ENCODE data around the gene PRR30.
A peak's percentile ranks its signal among the peaks of the same experiment; 100 is the strongest.
"Not testable (repeated sequence)": the region's sequence is repeated elsewhere in the genome, so short reads cannot be mapped to it uniquely, and the experiment has no call there.

The PRR30 gene

DNA sequence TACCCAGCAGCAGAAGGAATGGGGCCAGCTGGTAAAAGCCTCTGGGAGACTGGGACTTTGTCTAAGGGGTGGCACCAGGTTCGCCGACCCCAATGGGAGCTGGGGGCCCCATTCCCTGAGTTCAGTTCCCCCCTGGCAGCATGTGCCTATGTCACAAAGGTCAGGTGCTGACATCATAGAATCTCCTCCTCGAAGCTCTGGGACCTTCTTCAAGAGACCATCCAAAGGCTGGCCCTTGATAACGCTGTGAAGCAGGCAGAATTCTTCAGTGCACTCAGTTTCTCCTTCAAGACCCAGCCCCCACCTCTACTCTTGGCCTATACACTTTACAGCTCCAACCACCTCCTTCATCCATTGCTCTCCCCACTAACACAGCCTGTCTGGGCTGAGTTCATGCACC lies at the start of gene PRR30:
PRR30 (minus strand) TSS at position 101 of the 400 bp plus-strand sequence. CDS start 1,081 bp downstream, outside the sequence.
- no peak for DNase-seq (ENCODE audit: low read depth)

GRCh38 chr2:27186613-27187345 lies 47.6 kb upstream of the PRR30 start:
- DNase-seq (ENCODE audit: low read depth): no peak

DNA sequence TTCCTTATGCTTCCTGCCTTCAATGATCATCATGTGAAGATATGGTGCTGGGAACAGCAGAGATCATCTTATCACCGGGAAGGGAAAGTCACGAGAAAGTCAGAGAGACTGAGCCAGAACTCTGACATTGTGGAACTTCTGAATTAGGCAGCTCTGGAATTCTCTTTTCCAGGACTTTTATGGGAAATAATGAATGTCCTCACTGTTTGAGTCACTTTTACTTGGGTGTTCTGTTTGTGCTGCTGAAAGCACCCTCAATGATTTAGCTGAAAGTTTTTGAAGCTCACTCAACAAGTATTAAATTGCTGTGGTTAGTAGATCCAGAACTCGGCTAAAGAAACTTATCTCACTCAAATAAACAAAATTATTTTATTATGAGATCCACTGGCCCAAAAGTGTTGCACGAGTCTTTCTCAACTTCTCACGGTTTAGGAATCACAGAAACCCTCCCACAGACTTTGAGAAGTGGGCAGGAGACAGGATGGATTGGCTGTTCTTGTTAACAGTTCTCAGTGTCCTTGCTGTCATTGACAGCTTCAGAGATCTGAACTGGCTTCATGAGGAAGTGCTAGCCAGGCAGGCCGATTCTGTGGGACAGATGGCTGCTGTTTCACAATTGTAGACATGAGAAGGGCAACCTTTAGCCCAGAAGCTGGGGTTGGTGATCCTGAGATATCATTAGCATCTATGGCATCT lies 46.3 kb upstream of the PRR30 start:
- peak; percentile 97 for DNase-seq (ENCODE audit: low read depth)

DNA sequence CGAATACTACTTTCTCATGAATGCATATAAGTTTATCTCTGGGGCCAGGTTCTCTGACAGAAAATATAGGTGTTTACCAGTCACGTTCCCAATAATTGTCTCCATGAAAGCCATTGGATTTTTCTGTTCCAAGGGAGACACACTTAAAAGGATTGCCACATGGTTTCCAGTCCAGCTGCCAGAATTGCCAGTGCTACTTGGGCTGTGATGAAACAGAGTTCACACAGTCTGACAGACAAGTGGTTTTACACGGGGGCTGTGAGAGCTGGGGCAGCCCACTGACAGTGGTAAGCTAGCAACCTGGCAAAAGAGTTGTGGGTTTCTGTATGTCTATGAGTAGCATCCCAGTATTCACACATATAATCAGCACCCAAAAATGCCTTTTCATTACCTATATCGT lies 44.9 kb upstream of the PRR30 start:
- DNase-seq (ENCODE audit: low read depth): peak; percentile 78

- peak; percentile 49 for DNase-seq (ENCODE audit: low read depth)
Observed at GRCh38 chr2:27182346-27182745, 43.1 kb upstream of the PRR30 start.

DNA sequence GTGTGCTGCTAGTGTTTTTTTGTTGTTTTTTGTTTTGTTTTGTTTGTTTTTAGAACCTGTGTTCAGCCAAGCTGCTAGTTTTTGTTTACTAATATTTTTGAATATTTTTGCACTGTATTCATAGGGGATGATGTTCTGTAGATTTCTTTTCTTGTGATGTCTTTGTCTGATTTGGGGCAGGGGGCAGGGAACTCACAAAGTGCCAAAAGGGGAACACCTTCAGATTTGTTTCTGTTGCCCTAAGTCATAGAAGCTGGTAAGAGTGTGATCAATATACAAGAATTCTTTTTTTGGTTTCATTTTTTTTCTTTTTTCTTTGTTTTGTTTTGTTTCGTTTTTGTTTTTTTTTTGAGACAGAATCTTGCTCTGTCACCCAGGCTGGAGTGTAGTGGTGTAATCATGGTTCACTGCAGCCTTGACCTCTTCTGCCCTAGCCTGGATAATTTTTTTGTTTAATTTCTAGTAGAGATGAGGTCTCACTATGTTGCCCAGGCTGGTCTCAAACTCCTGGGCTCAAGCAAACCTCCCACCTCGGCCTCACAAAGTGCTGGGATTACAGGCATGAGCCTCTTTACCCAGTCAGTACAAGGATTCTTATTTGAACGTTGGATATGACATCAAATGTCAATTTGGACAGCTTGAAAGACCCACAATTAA lies 40.3 kb upstream of the PRR30 start:
- DNase-seq (ENCODE audit: low read depth): no peak

- no peak for DNase-seq (ENCODE audit: low read depth)
Observed at GRCh38 chr2:27178469-27178868, 39.3 kb upstream of the PRR30 start.

DNA sequence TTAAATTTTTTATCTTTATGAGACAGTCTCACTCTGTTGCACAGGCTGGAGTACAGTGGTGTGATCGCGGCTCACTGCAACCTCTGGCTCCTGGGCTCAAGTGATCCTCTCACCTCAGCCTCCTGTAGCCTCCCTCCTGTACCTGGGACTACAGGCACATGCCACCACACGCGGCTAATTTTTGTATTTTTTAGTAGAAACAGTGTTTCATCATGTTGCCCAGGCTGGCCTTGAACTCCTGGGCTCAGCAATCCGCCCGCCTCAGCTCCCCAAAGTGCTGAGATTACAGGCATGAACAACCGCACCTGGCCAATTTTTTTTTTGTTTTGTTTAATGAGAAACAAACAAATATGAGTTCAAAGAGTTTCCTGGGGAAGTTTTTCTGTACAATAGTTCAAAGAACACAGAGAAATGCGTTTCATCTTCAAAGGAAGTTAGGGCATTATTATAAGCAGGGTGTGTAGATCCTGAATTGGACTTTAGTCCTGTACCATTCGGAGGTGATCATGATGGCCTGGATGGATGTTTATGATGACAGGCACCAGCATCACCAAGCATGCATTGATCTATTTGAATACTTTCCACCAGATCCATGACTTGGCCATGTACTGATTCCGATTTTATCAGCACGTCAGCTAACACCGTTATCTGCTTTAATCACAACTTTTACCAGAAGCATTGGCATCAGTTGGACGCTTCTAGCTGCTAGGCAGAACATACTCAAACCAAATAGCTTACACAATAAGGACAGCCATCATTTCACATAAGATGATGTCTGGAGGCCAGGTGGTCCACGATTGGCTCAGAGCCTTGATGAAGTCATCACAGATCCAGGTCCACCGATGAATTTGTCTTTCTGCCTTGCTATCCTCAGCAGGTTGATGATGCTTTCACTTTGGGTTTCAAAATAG lies 38.5 kb upstream of the PRR30 start:
- no peak for DNase-seq (ENCODE audit: low read depth)

GRCh38 chr2:27175781-27176180 lies 36.6 kb upstream of the PRR30 start:
- not testable (repeated sequence) for DNase-seq (ENCODE audit: low read depth)

- peak; percentile 83 for DNase-seq (ENCODE audit: low read depth)
Observed at GRCh38 chr2:27175330-27175729, 36.1 kb upstream of the PRR30 start.

DNA sequence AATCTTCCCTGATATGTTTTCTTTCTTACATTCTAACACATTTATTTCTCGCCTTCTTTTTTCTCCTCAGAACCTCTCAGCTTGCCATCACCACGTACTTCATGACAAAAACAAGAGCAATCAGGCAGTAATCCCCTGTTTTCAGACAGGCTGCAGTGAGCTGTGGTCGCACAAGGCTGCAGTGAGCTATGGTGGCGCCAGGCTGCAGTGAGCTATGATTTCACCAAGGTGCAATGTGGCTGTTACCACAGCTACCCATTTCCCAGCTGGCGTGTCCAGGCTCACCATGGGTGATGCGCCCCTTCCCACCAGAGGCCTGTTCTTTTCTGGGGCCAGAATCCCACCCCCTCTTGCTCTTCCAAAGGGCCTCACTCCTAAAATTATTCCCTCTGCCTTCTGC lies 35.4 kb upstream of the PRR30 start:
- DNase-seq (ENCODE audit: low read depth): no peak

GRCh38 chr2:27171351-27171848 lies 32.2 kb upstream of the PRR30 start:
- peak; percentile 62 for DNase-seq (ENCODE audit: low read depth)

DNA sequence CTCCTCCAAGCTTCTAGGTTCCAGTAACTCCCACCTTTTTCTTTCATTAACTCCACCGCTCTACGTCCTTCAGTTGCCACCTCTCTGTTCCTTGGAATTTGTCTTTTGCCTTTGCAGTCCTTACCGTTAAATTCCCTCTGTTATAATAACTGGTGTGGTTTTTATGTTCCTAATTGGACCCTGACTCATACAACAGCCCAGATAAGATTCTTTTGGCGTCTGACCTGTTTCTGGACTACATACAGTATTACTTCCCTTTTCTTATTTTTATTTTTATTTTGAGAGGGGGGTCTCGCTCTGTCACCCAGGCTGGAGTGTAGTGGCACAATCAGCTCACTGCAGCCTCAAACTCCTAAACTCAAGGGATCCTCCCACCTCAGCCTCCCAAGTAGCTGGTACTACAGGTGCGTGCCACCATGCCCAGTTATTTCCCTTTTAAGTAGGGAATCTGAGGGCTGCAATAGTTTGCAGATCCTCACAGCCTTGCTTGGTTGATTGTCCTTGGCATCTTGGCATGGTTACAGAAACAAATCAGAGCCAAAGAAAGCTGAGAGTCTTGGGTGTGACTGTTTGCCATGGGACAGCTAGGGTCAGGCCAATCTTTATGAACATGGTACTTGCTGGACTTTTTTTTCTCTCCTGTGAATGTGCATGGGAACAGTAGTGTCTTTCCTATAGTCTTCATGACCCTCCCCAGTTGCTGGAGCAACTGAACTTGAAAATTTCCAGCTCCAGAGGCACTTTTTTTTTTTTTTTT lies 31.5 kb upstream of the PRR30 start:
- no peak for DNase-seq (ENCODE audit: low read depth)

GRCh38 chr2:27164960-27165763 lies 26.0 kb upstream of the PRR30 start:
- DNase-seq (ENCODE audit: low read depth): no peak

DNA sequence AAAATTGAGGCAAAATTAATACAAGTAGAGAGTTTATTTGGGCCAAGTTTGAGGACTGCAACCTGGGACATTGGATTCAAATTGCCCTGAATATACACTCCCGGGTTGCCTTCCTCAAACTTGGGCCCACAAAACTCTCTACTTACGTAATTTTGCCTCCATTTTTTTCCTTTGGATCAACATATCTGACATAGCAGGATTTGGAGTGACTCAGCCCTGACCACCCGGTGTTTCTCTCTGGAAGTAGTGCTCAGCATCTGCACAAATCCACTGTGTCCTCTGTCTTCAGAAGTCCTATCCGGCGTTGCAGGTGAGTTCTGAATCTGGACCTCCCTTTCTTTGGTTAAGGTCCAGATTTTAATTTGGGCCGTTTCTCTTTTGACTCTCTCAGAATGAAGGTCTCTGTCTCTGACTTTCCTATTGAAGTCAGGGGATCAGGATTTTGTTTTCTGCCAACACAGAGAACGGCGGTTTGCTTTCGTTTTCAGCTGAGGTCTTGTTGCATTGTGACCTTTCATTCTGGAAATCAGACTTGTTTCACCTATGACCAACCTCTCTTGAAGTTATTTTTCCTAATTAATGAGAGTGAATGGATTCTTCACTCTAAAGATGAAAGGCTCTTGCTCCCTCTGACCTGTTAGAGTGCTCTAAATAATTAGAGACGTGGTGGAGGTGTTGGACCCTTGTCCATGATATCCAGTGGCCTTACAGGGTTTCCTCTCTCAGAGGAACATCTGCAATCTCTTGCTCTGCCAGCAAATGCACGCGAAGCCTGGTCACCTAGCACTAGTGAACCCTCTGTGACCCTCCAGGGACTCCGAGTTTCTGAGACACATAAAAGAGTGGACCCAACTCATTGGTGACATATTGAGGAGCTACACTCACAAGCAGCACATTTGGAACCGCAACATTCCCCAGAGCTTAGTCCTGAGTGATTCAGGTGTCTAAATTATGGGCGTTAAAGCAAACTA lies 23.2 kb upstream of the PRR30 start:
- DNase-seq (ENCODE audit: low read depth): no peak

- no peak for DNase-seq (ENCODE audit: low read depth)
Observed at GRCh38 chr2:27160191-27160590, 21.0 kb upstream of the PRR30 start.

DNA sequence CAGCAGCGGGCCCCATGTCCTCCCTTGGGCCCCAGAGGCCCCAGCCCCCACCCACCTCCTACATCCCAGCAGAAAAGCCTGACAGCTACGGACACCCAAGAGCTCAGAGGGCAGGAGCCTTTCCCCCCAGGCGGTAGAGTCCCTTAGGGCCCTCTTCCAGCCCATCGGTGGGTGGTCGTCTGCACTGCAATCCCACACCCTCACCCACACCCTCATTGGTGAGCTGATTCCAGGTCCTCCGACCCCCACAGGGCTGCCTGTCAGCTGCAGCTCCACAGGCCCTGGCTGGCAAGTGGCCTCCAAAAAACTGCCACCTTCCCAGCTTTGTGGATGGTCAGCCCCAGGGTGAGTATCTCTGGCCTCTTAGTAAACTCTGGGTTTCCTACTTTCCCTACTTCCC lies 20.1 kb upstream of the PRR30 start:
- DNase-seq (ENCODE audit: low read depth): no peak

DNA sequence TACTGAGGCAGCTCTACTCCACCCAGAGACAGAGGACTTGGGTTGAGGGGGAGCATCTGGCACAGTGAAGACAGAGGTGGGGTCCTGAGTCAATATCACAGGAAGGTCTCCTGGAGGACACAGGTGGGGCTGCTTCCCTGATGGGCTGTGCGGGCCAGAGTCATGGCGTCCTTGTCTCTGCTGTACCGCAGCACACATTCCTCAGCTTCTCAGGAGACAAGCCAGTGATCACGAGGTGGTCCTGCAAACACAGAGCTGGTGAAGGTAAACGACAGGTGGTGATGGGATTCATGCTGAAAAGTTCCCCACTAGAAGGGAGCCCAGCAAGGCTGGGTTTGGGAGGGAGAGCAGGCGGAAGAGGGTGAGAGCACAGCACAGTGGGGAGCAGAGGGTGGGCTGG lies 19.3 kb upstream of the PRR30 start:
- DNase-seq (ENCODE audit: low read depth): no peak

DNA sequence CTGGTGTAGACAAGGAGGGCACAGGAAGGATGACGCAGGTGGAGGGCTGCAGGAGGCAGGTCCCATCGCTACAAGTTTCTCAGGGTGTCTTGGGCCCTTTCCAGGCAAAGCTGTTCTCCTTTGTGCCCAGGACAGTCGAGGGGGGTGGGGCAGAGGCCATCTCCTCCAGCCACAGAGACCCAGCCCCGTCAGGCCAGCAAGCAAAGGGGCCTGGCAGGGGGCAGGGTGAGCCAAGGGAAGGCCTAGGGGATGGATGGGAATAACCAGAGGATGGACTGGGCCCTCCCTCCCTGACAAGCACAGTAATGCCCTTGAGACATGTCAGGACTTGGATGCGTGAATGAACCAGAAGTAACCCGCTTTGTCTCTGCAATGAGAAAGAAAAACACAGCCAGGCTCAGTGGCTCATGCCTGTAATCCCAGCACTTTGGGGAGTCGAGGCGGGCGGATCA lies 15.9 kb upstream of the PRR30 start:
- DNase-seq (ENCODE audit: low read depth): no peak

All from fibroblast of gingiva (primary cell).